H1 (cell line): Measurements from ENCODE around the gene DIDO1. TPM values are rescaled to one million over a fixed set of nuclear protein-coding genes. Genes with fewer than 3 reads are reported as not detected.

Experiments
- CEBPB ChIP-seq: IDR thresholded peaks from 2 replicates; pipeline ENCODE4 v1.6.1; 2012; ENCODE audit warnings: low read depth, low read length
- CTBP2 ChIP-seq: IDR thresholded peaks from 2 replicates; pipeline ENCODE4 v1.7.0; 2011; ENCODE audit warnings: borderline replicate concordance, mild to moderate bottlenecking, moderate library complexity, mixed read lengths, low read length; ENCODE audit not compliant: insufficient read depth, insufficient read length
- EGR1 ChIP-seq: IDR thresholded peaks from 2 replicates; pipeline ENCODE4 v1.6.1; 2011; ENCODE audit warnings: low read depth, low read length, borderline replicate concordance
- EZH2 ChIP-seq: fragments of 200-600 bp; sonication (generic); IDR thresholded peaks from 2 replicates; pipeline ENCODE4 v1.7.1; 2012; ENCODE audit warnings: low read depth, mild to moderate bottlenecking, moderate library complexity, low read length, inconsistent platforms; ENCODE audit not compliant: severe bottlenecking
- GABPA ChIP-seq: IDR thresholded peaks from 2 replicates; pipeline ENCODE4 v1.6.1; 2011; ENCODE audit warnings: mild to moderate bottlenecking, low read length, moderate library complexity, borderline replicate concordance; ENCODE audit not compliant: insufficient read depth
- KDM1A ChIP-seq: fragments of 200-600, 300-600 bp; sonication (generic); IDR thresholded peaks from 2 replicates; pipeline ENCODE4 v1.7.1; 2016; ENCODE audit warnings: mild to moderate bottlenecking, low read length, borderline replicate concordance
- POLR2AphosphoS5 ChIP-seq: IDR thresholded peaks from 2 replicates; pipeline ENCODE4 v1.6.1; 2011; ENCODE audit warnings: low read depth, low read length
- RNF2 ChIP-seq: fragments of 200-900, 300-1000 bp; sonication (generic); IDR thresholded peaks from 2 replicates; pipeline ENCODE4 v1.7.1; 2016; ENCODE audit warnings: borderline replicate concordance, low read depth, mild to moderate bottlenecking, antibody characterized with exemption, low read length; ENCODE audit not compliant: poor library complexity, severe bottlenecking; ENCODE audit errors: missing control alignments
- SP4 ChIP-seq: IDR thresholded peaks from 2 replicates; pipeline ENCODE4 v1.6.1; 2012; ENCODE audit warnings: low read length, inconsistent platforms
- SRF ChIP-seq: IDR thresholded peaks from 2 replicates; pipeline ENCODE4 v1.6.1; 2011; ENCODE audit warnings: mild to moderate bottlenecking, low read depth, low read length, moderate library complexity
- ZNF274 ChIP-seq: IDR thresholded peaks from 2 replicates; pipeline ENCODE4 v1.7.0; 2012; ENCODE audit warnings: low read length, borderline replicate concordance; ENCODE audit errors: extremely low read depth
- polyA plus RNA-seq, 7 experiments: library from polyadenylated mRNA; depleted of rRNA in 3 of 7; stranded (reverse) in 5 of 7; unstranded in 2 of 7; fragments of >200 nt in 5 of 7; fragments of 200-250 nt in 2 of 7; gene quantifications; 1 replicate in 5 of 7; 2 replicates in 1 of 7; 4 replicates in 1 of 7; pipeline versions ENCODE4 v1.2.1 to v1.2.3, GENCODE V29; 2011 to 2013; ENCODE audit warnings: missing spikeins in 2 of 7, mixed read lengths in 2 of 7
- total RNA-seq: library from RNA; stranded (reverse); fragmentation: NEBNext Ultra II Directional; extraction: Animal tissue kit (Norgen Biotek cat#: 25700); gene quantifications from 2 replicates; pipeline ENCODE4 v1.2.1, GENCODE V29; 2021
- TF ChIP-seq, protein P1 (sequence below): IDR thresholded peaks from 2 replicates; pipeline ENCODE4 v1.6.1; 2011; ENCODE audit warnings: low read depth, mild to moderate bottlenecking, low read length; ENCODE audit not compliant: insufficient read depth
- TF ChIP-seq, protein P2 (sequence below): IDR thresholded peaks from 2 replicates; pipeline ENCODE4 v1.6.1; 2011; ENCODE audit warnings: low read length, improper control_type of control experiment
- TF ChIP-seq, protein P3 (sequence below): IDR thresholded peaks from 2 replicates; pipeline ENCODE4 v1.6.1; 2012; ENCODE audit warnings: inconsistent platforms

DIDO1 gene
- total and polyA plus RNA-seq, 2 of the 8 experiments (the other 6 are each of a cell fraction or from before 2014, with no cell fraction given), result 53.6 to 82.8 TPM

DNA sequence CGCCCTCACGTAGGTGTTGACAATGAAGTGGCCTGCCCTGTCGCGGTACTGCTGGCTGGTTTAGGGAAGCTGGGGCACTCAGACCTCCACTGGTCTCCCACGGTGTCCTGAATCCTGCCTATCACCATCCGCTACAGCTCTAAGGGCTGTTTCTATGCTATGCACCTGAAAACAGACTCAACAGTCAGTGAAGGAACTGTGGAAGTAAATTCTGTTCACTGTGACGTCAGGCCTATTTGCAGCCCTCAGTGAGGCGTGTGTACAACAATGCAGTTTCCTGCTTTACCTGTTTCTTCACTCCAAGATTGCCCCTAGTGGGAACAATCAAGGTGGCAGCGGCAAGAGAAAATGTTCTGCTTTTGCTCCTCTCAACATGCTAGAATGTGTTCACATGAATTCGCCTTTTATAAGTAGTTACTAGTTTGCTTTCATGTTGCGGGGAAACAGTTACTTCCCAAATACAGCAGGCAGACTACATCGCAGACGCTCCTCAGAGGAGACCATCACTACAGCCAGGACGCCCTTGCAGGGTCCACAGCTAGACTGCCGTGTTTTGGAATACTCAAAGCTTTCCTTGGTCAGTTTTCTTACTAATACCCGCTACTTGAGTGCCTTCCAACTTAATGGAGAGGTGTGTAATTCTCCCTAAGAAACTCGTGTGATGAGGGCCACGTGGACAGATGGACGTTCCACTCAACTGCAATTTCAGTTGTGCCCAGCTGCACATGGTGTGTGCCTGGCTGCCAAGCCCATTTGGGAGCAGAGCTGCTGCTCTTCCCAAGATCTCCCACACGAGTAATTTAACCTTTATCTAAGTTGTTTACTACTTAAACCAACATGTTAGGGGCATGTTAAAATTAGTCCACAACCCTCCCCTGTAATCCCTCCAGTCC lies 25.4 kb downstream of the DIDO1 start (continued):
- TF ChIP-seq, protein P1, sequence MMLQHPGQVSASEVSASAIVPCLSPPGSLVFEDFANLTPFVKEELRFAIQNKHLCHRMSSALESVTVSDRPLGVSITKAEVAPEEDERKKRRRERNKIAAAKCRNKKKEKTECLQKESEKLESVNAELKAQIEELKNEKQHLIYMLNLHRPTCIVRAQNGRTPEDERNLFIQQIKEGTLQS, result no peak
- TF ChIP-seq SRF (no peak), EGR1 (no peak), KDM1A (no peak), CEBPB (no peak), RNF2 (no peak), GABPA (no peak), EZH2 (no peak), POLR2AphosphoS5 (peak; percentile 45; the same call in 1 of the 2 replicates), ZNF274 (no peak), SP4 (no peak), CTBP2 (no peak)
- TF ChIP-seq, protein P2, sequence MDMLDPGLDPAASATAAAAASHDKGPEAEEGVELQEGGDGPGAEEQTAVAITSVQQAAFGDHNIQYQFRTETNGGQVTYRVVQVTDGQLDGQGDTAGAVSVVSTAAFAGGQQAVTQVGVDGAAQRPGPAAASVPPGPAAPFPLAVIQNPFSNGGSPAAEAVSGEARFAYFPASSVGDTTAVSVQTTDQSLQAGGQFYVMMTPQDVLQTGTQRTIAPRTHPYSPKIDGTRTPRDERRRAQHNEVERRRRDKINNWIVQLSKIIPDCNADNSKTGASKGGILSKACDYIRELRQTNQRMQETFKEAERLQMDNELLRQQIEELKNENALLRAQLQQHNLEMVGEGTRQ, result no peak
- TF ChIP-seq, protein P3, sequence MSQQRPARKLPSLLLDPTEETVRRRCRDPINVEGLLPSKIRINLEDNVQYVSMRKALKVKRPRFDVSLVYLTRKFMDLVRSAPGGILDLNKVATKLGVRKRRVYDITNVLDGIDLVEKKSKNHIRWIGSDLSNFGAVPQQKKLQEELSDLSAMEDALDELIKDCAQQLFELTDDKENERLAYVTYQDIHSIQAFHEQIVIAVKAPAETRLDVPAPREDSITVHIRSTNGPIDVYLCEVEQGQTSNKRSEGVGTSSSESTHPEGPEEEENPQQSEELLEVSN, result no peak
